AG09309 (cell line): Measurements from ENCODE around the gene BRINP1.

Source experiments
- DNase-seq: peaks from one replicate; pipeline ENCODE4 v3.0.0-alpha.2; 2010; ENCODE audit warnings: low read depth
- H3K4me3 ChIP-seq: 2 replicates; pipeline ENCODE4 v1.5.1; 2011; ENCODE audit warnings: mild to moderate bottlenecking, low read depth, low read length, moderate library complexity; ENCODE audit not compliant: control insufficient read depth
- TF ChIP-seq, protein P1 (sequence below): IDR thresholded peaks from 2 replicates; pipeline ENCODE4 v1.5.1; 2011; ENCODE audit warnings: mild to moderate bottlenecking, low read depth, low read length, inconsistent platforms; ENCODE audit not compliant: insufficient read depth, control insufficient read depth; ENCODE audit errors: missing control alignments

BRINP1 gene

DNA sequence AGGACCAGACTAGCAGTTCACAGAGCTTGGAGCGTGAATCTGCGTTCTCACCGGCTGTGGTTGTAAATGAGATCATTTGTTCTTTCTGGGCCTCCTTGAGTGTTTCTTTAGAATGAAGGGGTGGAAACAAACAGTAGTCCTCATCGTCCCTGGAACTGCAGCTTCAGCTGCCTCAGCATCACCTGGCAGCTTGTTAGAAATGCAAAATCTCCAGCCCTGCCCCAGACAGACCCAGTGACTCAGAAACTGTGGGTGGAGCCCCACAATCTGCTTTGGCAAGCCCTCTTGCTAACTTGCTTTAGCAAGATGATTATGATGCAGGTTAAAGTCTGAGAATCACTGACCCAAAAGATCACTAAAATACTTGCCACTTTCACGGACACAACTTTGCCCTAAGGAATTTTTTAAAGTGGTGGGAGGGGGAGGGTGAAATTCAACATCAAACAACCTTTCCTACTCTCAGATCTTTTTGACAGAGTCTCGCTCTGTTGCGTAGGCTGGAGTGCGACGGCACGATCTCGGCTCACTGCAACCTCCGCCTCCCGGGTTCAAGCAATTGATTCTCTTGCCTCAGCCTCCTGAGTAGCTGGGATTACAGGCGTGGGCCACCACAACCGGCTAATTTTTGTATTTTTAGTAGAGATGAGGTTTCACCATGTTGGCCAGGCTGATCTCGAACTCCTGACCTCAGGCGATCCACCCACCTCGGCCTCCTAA, 86.0 kb downstream of the BRINP1 start:
- no peak overlapping the region for H3K4me3 ChIP-seq
- no peak for DNase-seq
- TF ChIP-seq, protein P1, sequence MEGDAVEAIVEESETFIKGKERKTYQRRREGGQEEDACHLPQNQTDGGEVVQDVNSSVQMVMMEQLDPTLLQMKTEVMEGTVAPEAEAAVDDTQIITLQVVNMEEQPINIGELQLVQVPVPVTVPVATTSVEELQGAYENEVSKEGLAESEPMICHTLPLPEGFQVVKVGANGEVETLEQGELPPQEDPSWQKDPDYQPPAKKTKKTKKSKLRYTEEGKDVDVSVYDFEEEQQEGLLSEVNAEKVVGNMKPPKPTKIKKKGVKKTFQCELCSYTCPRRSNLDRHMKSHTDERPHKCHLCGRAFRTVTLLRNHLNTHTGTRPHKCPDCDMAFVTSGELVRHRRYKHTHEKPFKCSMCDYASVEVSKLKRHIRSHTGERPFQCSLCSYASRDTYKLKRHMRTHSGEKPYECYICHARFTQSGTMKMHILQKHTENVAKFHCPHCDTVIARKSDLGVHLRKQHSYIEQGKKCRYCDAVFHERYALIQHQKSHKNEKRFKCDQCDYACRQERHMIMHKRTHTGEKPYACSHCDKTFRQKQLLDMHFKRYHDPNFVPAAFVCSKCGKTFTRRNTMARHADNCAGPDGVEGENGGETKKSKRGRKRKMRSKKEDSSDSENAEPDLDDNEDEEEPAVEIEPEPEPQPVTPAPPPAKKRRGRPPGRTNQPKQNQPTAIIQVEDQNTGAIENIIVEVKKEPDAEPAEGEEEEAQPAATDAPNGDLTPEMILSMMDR: no peak

DNA sequence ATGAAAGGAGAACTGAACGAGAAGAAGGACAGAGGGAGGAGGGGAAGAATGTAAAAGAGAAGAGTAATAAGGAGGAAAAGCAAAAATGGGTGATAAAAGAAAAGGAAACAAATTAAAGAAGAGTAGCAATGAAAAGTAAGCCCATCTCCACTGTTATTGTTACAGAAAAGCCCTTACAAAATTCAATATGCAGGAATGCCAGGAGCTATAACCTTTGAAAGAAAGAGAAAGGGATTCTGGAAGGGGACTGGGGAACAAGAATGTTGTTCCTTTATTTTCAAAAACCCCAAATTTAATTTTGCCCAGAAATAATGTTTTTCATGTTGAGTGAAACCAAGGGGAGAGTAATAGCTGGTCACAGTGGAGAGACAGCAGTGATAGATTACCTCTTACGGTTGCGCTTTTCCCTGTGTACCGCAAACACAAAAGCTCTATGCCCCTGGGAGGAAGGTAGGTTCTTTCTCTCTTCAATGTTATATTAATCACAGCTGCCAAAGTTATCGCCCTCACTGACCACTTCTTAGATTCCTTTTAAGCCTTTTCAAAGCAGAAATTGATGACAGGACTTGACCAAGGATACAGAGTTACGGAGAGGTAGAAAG, 86.7 kb downstream of the BRINP1 start:
- H3K4me3 ChIP-seq: no peak overlapping the region
- TF ChIP-seq, protein P1: no peak
- no peak for DNase-seq

DNA sequence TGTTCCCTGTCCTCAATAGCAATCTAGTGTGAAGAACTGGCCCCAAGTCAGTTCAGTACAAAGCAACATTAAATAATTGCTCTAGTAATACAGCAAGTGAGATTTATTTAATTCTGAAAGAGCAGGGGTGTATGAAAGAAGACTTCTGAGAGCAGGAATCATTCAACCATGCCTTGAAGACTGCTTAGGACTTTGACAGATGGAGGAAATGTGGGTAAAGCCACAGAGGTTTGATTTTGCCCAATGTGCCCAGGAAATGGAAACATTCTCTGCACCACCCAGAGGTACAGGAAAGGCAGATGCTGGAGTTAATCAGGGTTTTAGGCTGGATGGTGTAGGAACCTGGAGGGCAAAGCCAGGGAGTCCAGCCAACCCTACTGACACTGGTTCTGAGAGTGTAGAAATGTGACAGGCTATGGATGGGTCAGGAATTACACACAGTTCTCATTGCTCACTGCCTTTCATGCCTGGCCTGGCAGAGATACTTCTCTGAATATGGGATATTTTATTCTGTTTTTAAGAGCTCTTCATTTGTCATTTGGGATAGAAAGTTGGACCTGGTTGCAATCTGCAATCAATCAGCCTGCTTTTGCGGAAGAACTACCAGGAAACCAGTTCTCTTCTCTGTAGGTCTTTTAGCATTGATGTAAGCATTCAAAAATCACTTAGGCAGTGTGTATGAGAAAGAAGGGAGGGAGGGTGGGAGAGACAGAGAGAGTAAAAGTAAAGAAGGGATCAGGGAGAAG, 88.3 kb downstream of the BRINP1 start:
- DNase-seq: no peak
- TF ChIP-seq, protein P1: no peak
- no peak overlapping the region for H3K4me3 ChIP-seq

DNA sequence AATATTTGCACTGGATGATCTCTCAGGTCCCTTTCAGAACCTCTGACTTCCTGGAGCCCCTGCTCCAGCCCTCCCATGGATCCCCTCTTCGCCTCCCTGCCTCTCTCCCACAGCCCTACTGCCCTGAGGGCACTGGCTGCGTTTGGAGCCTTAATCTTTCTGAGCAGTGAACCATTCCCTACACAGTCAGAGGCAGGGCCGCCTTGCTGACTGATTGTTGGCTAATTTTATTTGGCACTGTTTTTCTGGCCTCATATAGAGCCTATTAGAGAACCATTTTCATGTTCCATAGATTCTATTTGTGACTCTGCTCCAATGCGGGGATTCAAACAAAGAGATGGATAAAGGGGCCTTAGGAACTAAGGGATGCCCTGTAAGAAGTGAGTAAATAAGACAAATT, 91.1 kb downstream of the BRINP1 start:
- no peak overlapping the region for H3K4me3 ChIP-seq
- no peak for DNase-seq
- TF ChIP-seq, protein P1: no peak

DNA sequence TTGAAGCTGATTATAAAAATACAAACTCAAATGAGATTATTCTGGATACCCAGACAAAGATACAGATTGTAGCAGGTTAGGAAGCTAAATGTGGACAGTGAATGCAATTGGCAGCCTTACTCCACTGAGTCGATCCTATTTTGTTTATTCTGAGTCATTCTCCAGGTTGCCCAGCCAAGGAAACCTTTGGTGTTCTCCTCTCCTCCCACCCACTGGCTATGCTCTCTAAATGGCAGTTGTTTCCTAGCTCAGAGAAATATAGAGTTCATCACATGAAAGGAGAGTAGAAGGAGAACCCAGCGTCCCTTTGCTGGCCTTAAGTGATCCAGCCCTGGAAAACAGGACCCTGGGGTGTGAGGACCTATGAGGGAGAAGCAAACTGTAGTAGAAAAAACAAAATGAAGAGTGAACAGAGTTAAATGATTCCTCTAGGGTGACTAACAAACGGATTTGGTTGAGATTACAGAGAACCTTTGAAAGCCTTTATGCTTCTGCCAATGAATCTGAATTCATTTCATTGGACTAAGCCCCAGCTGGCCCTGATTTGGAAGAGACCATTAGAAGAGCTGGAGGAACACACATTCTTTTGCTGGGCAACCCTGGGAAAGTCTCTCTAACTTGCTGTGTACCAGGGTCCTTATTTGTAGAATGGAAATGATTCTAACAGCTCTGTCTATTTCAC, 95.1 kb downstream of the BRINP1 start:
- TF ChIP-seq, protein P1: no peak
- DNase-seq: no peak
- no peak overlapping the region for H3K4me3 ChIP-seq

DNA sequence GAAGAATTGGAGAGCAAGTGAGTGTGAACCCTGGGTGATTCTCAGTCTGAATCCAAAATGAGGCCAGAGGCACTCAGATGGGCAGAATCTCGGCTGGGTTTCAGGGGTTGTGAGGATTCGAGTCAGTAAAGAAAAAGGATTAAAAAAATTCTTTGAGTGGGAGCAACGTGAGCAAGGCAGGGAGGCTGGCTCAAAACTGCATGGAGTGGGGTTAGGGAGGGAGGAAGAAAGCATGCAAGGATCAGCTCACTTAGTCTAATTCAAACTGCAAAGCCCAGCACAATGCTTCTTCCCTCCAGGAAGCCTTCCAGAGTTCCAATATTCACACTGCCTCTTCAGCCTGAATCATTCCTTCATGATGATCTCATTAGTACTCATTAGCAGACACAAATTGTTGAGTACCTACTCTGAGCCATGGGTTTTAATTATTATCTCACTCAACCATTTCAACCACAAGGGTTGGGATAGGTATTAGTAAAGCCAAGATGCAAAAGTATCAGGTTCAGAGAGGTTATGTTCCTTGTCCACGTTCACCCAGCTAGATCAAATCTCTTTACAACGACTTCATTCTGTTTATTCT, 95.8 kb downstream of the BRINP1 start:
- TF ChIP-seq, protein P1: no peak
- no peak for DNase-seq

More for the DNA sequence above, 95.8 kb downstream of the BRINP1 start:
- no peak overlapping the region for H3K4me3 ChIP-seq
